ES-I3 (cell line): Measurements from ENCODE around the gene CRYBA2.

Experiments
- H3K36me3 ChIP-seq: 2 replicates; pipeline ENCODE4 v1.6.1; 2013; ENCODE audit warnings: mild to moderate bottlenecking, low read length, control low read depth, moderate library complexity; ENCODE audit not compliant: insufficient read depth
- H3K4me1 ChIP-seq: 2 replicates; pipeline ENCODE4 v1.6.1; 2013; ENCODE audit warnings: mild to moderate bottlenecking, control low read depth, low read length; ENCODE audit not compliant: insufficient read depth
- H3K9ac ChIP-seq: 2 replicates; pipeline ENCODE4 v1.6.1; 2013; ENCODE audit warnings: low read depth, mild to moderate bottlenecking, low read length, moderate library complexity
- H3K9me3 ChIP-seq: 2 replicates; pipeline ENCODE4 v1.6.1; 2013; ENCODE audit warnings: mild to moderate bottlenecking, low read length, moderate library complexity; ENCODE audit not compliant: control insufficient read depth, insufficient read depth

Gene CRYBA2

DNA sequence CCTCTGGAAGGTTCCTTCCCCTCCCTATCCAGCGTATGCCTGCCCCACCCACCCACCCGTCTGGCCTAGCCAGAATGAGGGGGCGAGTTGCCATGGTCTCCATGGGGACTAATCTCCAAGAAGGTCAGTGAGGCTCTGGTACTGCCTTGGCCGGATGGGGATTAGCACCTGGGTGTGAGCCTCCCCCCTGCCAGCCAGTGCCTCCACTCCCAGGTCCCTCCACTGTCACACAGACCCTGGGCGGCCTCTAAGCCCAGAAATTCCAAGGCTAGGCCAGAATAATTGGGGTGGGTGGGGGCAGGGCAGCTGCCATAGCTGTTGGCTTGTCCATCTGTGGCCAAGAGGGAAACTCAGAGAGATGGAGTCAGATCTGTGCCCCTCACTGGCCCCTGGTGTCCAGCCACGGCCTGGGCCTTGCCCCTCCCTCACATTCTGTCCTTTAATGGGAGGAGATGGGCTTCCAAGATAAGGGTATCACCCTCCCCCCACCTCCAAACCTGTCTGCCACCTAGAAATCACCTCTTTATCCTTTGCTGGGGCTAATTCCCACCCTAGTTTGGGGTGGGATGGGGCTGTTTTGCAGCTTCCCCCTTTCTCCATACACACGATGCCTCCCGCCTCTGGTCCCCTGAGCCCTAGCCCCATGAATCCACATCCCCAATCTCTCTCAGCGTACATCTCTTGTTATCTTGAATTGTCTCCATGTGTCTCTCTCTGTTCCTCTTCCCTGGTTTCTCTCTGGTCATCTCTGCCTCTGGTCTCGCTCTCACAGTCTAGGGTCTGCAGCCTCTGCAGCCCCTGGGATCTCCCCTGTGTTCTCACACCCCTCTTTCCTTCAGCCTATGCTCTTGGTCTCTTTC lies 6.0 kb upstream of the CRYBA2 start:
- Histone ChIP-seq H3K36me3 (no peaks in the 10 kb centered on the region), H3K9me3 (no peaks in the 10 kb centered on the region), H3K4me1 (peaks cover 16% of the 10 kb centered on the region; the same call in 1 of the 2 replicates), H3K9ac (no peak overlapping the region)

DNA sequence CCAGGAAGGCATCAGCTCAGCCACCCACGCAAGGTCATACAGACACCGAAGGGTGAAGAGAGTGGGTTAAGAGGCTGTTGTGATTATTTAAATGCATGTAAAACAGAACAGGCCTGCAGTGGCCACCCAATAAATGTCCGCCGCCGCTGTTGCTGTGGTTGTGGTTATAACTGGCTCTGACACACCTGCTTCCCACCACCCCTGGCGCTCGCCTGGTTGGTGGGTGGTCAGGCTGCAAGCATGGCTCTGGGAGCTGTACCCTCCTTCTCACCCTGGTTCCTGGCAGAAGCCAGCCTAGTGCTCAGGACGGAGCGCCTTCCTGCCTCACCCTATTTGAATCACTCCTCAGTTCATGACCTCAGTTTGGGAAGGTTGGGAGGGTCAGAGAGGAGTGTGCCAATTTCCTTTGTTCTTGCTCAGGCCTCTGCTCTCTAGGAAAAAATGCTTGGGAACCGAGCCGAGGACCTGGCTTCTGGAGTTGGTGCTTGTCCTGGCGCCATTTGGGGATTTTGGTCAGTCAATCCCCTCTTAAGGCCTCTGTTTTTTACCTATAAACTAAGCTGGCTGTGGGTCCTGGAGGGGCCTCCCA lies 5.3 kb upstream of the CRYBA2 start:
- H3K36me3 ChIP-seq, result no peaks in the 10 kb centered on the region
- H3K9me3 ChIP-seq, result no peaks in the 10 kb centered on the region
- H3K4me1 ChIP-seq, result peaks cover 16% of the 10 kb centered on the region; the same call in 1 of the 2 replicates
- H3K9ac ChIP-seq, result no peak overlapping the region

DNA sequence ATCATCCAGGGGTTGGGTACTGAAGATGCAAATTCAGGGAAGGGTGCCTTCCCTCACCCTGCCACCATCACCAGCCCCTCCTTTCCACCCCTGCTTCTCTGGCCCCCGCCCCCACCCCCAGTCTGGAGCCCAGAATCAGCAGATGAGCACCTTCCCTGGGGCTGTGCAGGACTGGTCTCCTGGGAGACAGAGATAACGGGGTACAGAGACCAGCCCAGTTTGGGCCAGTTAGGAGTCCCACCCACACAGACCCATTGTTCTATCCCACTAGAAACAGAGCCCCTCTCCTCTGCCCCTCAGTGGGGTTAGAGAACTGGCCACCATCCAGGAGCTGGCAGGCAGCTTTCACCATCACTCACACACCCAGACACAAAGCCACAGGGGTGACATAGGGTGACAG lies 4.5 kb upstream of the CRYBA2 start:
- no peaks in the 10 kb centered on the region for H3K9me3 ChIP-seq
- H3K4me1 ChIP-seq, result peaks cover 16% of the 10 kb centered on the region; the same call in 1 of the 2 replicates
- no peak overlapping the region for H3K9ac ChIP-seq
- no peaks in the 10 kb centered on the region for H3K36me3 ChIP-seq

DNA sequence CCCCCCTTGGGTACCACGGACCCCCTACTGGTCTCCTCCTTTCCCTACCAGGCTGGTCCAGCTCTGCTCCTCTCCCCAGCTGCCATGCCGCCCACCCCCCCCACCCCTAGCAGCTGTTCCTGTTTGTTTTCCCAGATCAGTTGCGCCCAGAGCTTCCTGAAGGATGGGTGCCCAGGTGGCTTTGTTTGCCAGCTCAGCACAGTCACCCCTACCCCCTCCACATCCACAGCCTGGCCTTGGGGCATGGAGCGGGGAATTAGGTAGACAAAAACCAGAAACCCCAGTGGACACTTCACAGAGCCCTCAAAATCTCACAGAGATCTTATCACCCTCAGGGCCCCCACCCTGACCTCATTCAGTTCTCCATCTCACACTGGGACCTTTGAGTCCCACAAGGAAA lies 3.7 kb upstream of the CRYBA2 start:
- Histone ChIP-seq H3K36me3 (no peaks in the 10 kb centered on the region), H3K9ac (no peak overlapping the region), H3K9me3 (no peaks in the 10 kb centered on the region), H3K4me1 (peaks cover 18% of the 10 kb centered on the region)

DNA sequence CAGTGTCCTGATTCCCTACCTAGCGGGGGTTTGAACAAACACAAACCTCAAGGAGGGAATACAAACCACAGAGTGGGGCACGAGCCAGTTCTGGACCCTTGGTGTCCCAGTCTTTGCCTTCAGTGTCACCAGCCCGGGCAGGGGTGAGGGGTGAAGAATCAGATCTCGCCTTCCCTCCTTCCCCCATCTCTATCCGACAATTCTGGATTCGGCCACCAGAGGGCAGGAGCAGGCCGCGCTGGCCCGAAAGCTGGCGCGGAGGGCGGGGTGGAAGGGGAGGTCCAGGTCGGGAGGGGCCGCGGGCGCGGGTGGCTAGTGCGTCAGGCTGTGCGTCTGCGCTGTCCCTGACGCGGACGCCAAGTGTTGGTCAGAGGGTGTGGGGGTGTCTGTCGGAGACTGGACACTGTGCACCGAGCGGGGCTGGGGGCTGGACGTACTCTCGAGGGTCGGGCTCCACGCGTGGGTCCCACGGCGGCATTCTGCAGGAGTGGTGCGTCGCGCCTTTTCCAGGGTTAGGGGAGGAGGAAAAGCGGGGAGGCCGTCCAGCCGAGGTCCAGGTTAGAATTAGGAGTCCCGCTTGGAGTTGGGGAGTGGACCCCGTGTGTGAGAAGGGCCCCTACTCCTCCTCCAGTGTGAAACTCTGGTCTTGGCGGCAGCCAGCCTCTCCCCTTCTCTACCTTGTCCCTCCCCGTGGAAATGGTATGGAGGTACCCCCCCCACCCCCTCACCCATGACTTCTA lies 2.9 kb upstream of the CRYBA2 start:
- Histone ChIP-seq H3K9ac (peak overlapping the region; percentile 61; the same call in 1 of the 2 replicates), H3K9me3 (no peaks in the 10 kb centered on the region), H3K4me1 (peaks cover 19% of the 10 kb centered on the region), H3K36me3 (no peaks in the 10 kb centered on the region)

DNA sequence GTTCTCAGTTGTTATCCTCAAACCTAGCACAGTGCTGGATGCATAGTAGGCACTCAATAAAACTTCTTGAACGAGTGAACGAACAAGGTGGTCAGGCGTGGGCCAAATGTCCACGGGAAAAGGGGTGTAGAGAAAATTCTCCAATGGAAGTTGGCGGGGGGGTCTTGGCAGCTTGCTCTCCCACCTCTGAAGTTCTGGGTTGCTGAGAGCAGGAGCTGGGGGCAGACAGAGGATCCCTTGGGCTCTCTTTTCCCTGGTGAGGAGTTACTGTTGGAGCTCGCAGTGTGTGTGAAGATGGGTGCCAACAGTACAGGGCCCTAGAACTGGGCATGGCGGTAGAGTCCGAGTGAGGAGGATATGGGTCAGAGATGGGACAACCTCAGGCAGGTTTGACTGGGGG lies 2.3 kb upstream of the CRYBA2 start:
- H3K9ac ChIP-seq, result no peak overlapping the region
- H3K9me3 ChIP-seq, result no peaks in the 10 kb centered on the region
- H3K36me3 ChIP-seq, result no peaks in the 10 kb centered on the region
- H3K4me1 ChIP-seq, result peaks cover 14% of the 10 kb centered on the region

DNA sequence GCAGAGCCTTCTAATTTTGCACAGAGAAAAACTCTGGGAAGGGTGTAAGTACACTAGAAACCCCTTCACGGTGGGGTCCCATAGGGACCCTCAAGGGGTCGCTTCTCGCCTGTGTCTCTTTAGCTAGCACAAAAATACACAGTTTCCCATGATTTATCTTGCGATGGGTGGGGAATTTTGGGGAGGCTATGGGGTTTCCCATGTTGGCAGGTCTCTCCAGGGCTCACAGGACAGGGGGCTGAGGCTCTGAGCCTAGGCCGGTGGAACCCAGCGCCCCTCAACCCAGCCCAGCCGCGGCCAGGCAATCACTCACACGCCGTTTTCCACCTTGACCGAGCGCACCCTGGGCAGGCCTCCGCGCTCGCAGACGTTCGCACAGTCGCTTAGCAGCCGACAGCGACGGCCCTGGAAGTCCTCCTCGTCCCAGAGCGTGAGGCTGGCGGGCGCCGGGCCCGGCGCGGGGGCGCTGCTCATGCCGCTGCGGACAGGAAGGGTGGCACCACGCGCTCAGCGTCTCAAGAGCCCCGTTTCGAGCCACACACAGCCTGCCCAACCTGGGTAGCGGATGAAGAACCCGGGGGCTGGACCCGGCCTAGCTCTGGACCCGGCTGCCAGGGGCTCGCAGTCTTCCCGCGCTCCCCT lies 398 bp downstream of the CRYBA2 start:
- H3K9ac ChIP-seq, result peak overlapping the region; percentile 25; the same call in 1 of the 2 replicates
- peaks cover 4% of the 10 kb centered on the region; the same call in 1 of the 2 replicates for H3K4me1 ChIP-seq
- H3K9me3 ChIP-seq, result no peaks in the 10 kb centered on the region
- no peaks in the 10 kb centered on the region for H3K36me3 ChIP-seq

DNA sequence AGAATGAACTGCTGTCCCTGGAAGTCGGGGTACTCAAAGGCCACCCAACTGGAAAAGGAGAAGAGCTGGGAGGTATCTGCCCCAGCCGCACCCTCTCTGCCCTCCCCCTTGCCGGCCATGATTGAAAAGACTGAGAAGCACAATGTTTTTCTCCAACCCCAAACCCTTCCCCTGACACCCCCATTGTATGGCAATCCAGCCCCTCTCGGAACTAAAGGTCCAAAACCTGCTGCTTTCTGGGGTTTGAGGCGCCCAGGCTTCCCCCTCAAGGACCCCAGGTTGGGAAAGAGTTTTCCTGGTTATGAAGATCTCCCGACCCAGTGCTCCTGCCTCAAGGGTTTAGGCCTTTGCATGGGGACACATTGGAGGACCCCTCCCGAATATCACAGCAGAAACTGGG lies 1.0 kb downstream of the CRYBA2 start:
- H3K9me3 ChIP-seq, result no peaks in the 10 kb centered on the region
- H3K9ac ChIP-seq, result no peak overlapping the region
- no peaks in the 10 kb centered on the region for H3K36me3 ChIP-seq
- H3K4me1 ChIP-seq, result peaks cover 4% of the 10 kb centered on the region; the same call in 1 of the 2 replicates

DNA sequence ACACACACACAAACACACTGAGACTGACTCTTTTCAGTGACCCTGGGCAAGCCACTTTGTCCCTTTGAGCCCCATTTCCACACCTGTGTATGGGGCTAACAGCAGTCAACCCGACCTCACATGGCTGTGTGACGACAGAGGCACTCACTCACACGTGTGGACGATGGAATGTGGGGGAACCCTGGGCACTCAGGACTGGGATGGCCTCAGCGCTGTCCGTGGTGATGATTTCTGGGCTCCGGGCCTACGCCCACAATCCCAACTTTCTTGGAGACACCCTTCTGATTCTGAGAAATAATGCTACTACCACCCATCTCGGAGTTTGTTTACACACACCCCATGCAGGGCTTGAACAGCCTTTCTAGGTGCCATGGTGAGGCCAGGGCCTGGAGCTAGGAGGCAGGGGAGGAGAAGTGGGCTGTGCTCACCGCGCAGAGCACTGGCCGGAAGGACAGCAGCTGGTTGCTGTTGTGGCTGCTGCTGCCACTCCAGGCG lies 1.5 kb downstream of the CRYBA2 start:
- H3K9ac ChIP-seq, result no peak overlapping the region
- H3K4me1 ChIP-seq, result peaks cover 4% of the 10 kb centered on the region; the same call in 1 of the 2 replicates
- no peaks in the 10 kb centered on the region for H3K36me3 ChIP-seq
- no peaks in the 10 kb centered on the region for H3K9me3 ChIP-seq

DNA sequence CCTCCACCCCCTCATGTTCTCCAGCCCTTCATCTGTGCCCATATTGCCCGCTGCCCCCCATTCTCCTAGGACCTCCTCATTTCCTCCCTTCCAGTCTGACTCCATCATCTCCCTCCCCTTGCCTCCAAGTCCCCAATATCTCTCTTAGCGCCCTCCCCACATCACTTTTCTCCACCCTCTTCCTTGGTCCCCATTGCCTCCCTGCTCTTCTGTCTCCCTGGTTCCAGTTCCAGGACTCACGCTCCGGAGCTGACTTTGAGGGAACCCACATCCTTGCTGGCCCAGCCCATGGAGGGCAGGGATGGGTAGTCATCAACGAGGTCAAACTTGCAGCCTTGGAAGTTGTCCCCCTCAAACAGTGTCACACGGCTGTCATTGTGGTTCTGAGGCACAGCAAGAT lies 2.6 kb downstream of the CRYBA2 start:
- no peak overlapping the region for H3K9ac ChIP-seq
- peaks cover 4% of the 10 kb centered on the region; the same call in 1 of the 2 replicates for H3K4me1 ChIP-seq

DNA sequence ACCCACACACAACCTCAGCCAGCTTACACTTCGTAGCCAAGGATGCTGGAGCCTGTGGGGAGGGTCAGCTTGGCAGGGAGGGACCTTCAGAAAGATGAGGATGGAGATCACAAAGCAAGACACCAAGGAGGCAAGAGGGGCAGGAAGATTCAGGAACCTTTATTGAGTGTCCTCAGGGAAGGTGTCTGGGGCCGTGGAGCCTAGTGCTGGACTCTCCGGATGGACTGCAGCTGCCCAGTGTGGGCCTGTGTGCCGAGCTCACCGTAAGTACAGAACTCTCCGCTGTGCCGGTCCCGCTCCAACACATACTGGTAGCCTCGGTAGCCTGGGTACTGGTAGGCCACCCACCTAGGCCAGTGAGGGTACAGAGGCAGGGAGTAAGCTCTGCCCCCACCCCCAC lies 3.2 kb downstream of the CRYBA2 start:
- H3K4me1 ChIP-seq, result peaks cover 4% of the 10 kb centered on the region; the same call in 1 of the 2 replicates
- H3K36me3 ChIP-seq, result no peaks in the 10 kb centered on the region
- no peaks in the 10 kb centered on the region for H3K9me3 ChIP-seq
- no peak overlapping the region for H3K9ac ChIP-seq

More for the DNA sequence above, 2.6 kb downstream of the CRYBA2 start:
- H3K9me3 ChIP-seq, result no peaks in the 10 kb centered on the region
- H3K36me3 ChIP-seq, result no peaks in the 10 kb centered on the region

DNA sequence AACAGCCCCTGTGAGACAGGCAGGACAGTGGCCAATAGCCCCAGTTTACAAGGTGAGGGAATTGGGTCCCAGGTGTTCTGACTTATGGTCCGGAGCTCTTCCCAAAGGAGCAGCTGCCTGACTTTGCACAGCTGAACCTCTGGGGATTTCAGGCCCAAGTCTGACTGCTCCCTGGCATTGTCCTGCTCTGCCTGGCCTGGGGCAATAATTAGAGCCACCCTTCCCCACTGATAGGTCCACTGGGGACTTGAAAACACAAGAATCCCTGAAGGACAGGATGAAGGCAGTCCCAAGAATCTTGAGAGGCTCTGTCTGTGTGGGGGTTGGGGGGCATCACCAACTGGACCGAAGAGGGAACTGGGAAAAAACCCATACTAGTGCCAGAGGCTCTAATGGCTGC lies 4.6 kb downstream of the CRYBA2 start:
- Histone ChIP-seq H3K4me1 (peaks cover 4% of the 10 kb centered on the region), H3K36me3 (no peaks in the 10 kb centered on the region), H3K9me3 (no peaks in the 10 kb centered on the region), H3K9ac (no peak overlapping the region)

DNA sequence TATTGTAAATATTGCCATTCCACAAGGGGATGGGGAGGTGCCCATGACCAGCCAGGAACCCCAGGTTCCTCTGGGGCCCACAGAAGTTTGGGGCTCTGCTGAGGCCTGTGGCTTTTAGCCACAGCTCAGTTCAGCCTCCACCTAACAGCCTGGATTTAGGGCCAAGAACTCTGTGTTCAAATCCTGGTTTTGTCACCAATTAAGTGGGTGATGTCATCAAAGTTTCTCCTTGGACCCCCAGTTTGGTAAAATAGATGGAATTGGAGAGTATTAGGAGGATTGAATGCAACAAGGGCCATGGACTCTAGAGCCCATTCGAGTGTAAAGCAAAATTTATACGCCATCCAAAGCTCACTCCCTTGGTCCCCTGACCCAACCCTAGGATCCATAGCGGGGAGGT lies 5.1 kb downstream of the CRYBA2 start:
- Histone ChIP-seq H3K9ac (no peak overlapping the region), H3K36me3 (no peaks in the 10 kb centered on the region), H3K4me1 (peaks cover 4% of the 10 kb centered on the region), H3K9me3 (no peaks in the 10 kb centered on the region)
